Inflammatory macrophage treated with lipopolysaccharide for 1 hour (primary cell): ENCODE data around the gene DST.
"Not testable (repeated sequence)": the region's sequence is repeated elsewhere in the genome, so short reads cannot be mapped to it uniquely, and the experiment has no call there.

Source experiments
- DNase-seq, 2 donors: peaks; one replicate each; pipeline ENCODE4 v3.0.0-alpha.2; 2020 to 2022

The DST gene

GRCh38 chr6:56570413-56571359, 72.0 kb downstream of the DST start:
- peak in 1 of 2 donors; percentile 27 for DNase-seq

GRCh38 chr6:56567501-56567900, 75.2 kb downstream of the DST start:
- no peak for DNase-seq

GRCh38 chr6:56562730-56563129, 80.0 kb downstream of the DST start:
- not testable (repeated sequence) for DNase-seq

- no peak for DNase-seq
These were observed 85.7 kb downstream of the DST start for GRCh38 chr6:56556751-56557540.

GRCh38 chr6:56555438-56555872, 87.2 kb downstream of the DST start:
- DNase-seq, result no peak

GRCh38 chr6:56552187-56553130, 90.2 kb downstream of the DST start:
- DNase-seq, result no peak

- no peak for DNase-seq
These were observed 91.1 kb downstream of the DST start for GRCh38 chr6:56551409-56552120.

- no peak for DNase-seq
These were observed 92.4 kb downstream of the DST start for GRCh38 chr6:56550301-56550700.

GRCh38 chr6:56549014-56549413, 93.7 kb downstream of the DST start:
- DNase-seq, result no peak

- no peak for DNase-seq
These were observed 95.0 kb downstream of the DST start for GRCh38 chr6:56547687-56548086.

- peak; percentile 92 for DNase-seq
These were observed 100.0 kb downstream of the DST start for GRCh38 chr6:56542364-56543331.

- peak in 1 of 2 donors; percentile 21 for DNase-seq
These were observed 100.8 kb downstream of the DST start for GRCh38 chr6:56541741-56542360.

- DNase-seq, result no peak
These were observed 101.6 kb downstream of the DST start for GRCh38 chr6:56541030-56541600.

GRCh38 chr6:56540232-56541029, 102.3 kb downstream of the DST start:
- peak; percentile 49 to 55 for DNase-seq

GRCh38 chr6:56539527-56540105, 103.1 kb downstream of the DST start:
- no peak for DNase-seq

- no peak for DNase-seq
These were observed 103.8 kb downstream of the DST start for GRCh38 chr6:56538851-56539250.

- DNase-seq, result no peak
These were observed 105.4 kb downstream of the DST start for GRCh38 chr6:56537223-56537770.

- DNase-seq, result no peak
These were observed 106.2 kb downstream of the DST start for GRCh38 chr6:56536536-56536935.
